Cardiac septum (tissue), 1 donor: ENCODE data around the gene LRRC8E. TPM values are rescaled to one million over a fixed set of nuclear protein-coding genes. Genes with fewer than 3 reads are reported as not detected.
A peak's percentile ranks its signal among the peaks of the same experiment; 100 is the strongest.

Experiments used
- DNase-seq: peaks from one replicate; pipeline ENCODE4 v3.0.0-alpha.2; 2020; ENCODE audit warnings: low spot score
- intact Hi-C: fragments of 100-400 bp; cut with DNase I; formaldehyde crosslinking; loops from one replicate; pipeline ENCODE4 v1.14.0; 2022
- total RNA-seq: library from RNA; stranded (reverse); fragmentation: NEBNext Ultra II Directional; extraction: Animal tissue kit (Norgen Biotek cat#: 25700); gene quantifications from one replicate; pipeline ENCODE4 v1.2.1, GENCODE V29; 2021
- donor health status: DM: no; HTN: no; CAD: no.

Gene LRRC8E
- total RNA-seq, 1 donor from 2014 or later: 0.30 TPM

GRCh38 chr19:7865262-7865911 is 22.9 kb upstream of the LRRC8E start:
- intact Hi-C loops: no loop called here
- no peak for DNase-seq

GRCh38 chr19:7866399-7867091 is 21.8 kb upstream of the LRRC8E start:
- intact Hi-C loops: no loop called here
- DNase-seq: no peak

GRCh38 chr19:7867092-7867844 is 21.0 kb upstream of the LRRC8E start:
- intact Hi-C loops: no loop called here
- no peak for DNase-seq

- DNase-seq: no peak
- intact Hi-C loops: no loop called here
These were observed 20.0 kb upstream of the LRRC8E start for GRCh38 chr19:7868326-7868670.

- intact Hi-C loops: no loop called here
- DNase-seq: no peak
These were observed 19.4 kb upstream of the LRRC8E start for GRCh38 chr19:7868671-7869452.

- DNase-seq: no peak
- intact Hi-C loops: no loop called here
These were observed 18.8 kb upstream of the LRRC8E start for GRCh38 chr19:7869453-7869909.

GRCh38 chr19:7869910-7870511 is 18.3 kb upstream of the LRRC8E start:
- DNase-seq: no peak
- intact Hi-C loops: no loop called here

- DNase-seq: no peak
- intact Hi-C loops: no loop called here
These were observed 17.5 kb upstream of the LRRC8E start for GRCh38 chr19:7870571-7871436.

GRCh38 chr19:7871437-7872305 is 16.6 kb upstream of the LRRC8E start:
- intact Hi-C loops: no loop called here

GRCh38 chr19:7872306-7873204 is 15.8 kb upstream of the LRRC8E start:
- DNase-seq: no peak

More at GRCh38 chr19:7871437-7872305, 16.6 kb upstream of the LRRC8E start:
- DNase-seq: peak; percentile 88

GRCh38 chr19:7873304-7874075 is 14.8 kb upstream of the LRRC8E start:
- DNase-seq: no peak
- intact Hi-C loops: no loop called here

More at GRCh38 chr19:7872306-7873204, 15.8 kb upstream of the LRRC8E start:
- intact Hi-C loops: no loop called here

- intact Hi-C loops: no loop called here
- no peak for DNase-seq
These were observed 14.0 kb upstream of the LRRC8E start, which contains the start of gene PRR36 for GRCh38 chr19:7874076-7874896. Gene PRR36, minus strand, starts transcription at chr19:7874390. Its CDS starts 701 bp downstream, at chr19:7873689.

- intact Hi-C loops: no loop called here
- no peak for DNase-seq
These were observed 13.4 kb upstream of the LRRC8E start for GRCh38 chr19:7874897-7875273.

- DNase-seq: no peak
- intact Hi-C loops: no loop called here
These were observed 11.0 kb upstream of the LRRC8E start for GRCh38 chr19:7877249-7877836.
